Stimulated activated effector memory CD8-positive, alpha-beta T cell treated with anti-CD3 and anti-CD28 coated beads, Interleukin-12 subunit alpha, Interleukin-12 subunit beta, amount 100 ng/mL, for 72 hours (primary cell): ENCODE measurements around the gene GALT.

ENCODE experiments used
- ATAC-seq: fragments of 150-1000 bp; cut with Tn5 transposase; 2 replicates; pipeline ENCODE4 v1.10.0; 2021
- DNase-seq, 2 donors: peaks; one replicate each; pipeline ENCODE4 v3.0.0; 2021 to 2022; ENCODE audit warnings: low spot score in 2 of 2
- H3K27ac Mint-ChIP-seq: one replicate; pipeline ENCODE4 v1.8.0; 2022; ENCODE audit warnings: mild to moderate bottlenecking, mixed read lengths
- H3K36me3 Mint-ChIP-seq: one replicate; pipeline ENCODE4 v1.8.0; 2022; ENCODE audit warnings: mild to moderate bottlenecking, mixed read lengths
- H3K4me1 Mint-ChIP-seq: one replicate; pipeline ENCODE4 v1.8.0; 2022; ENCODE audit warnings: mixed read lengths
- H3K4me3 Mint-ChIP-seq: one replicate; pipeline ENCODE4 v1.8.0; 2022; ENCODE audit warnings: mild to moderate bottlenecking, mixed read lengths
- H3K9me3 Mint-ChIP-seq: one replicate; pipeline ENCODE4 v1.8.0; 2022; ENCODE audit warnings: mixed read lengths

GALT gene

GRCh38 chr9:34675048-34675714 is 28.7 kb downstream of the GALT start:
- DNase-seq (peak; percentile 26 to 75), ATAC-seq (peak; percentile 76)
- H3K27ac Mint-ChIP-seq, result peak overlapping the region; percentile 20
- H3K9me3 Mint-ChIP-seq, result no peaks in the 10 kb centered on the region
- H3K36me3 Mint-ChIP-seq, result no peaks in the 10 kb centered on the region
- H3K4me3 Mint-ChIP-seq, result no peak overlapping the region
- no peaks in the 10 kb centered on the region for H3K4me1 Mint-ChIP-seq

GRCh38 chr9:34675869-34676268 is 29.4 kb downstream of the GALT start:
- Mint-ChIP-seq H3K4me1 (no peaks in the 10 kb centered on the region), H3K36me3 (no peaks in the 10 kb centered on the region), H3K27ac (peak overlapping the region; percentile 20), H3K9me3 (no peaks in the 10 kb centered on the region), H3K4me3 (no peak overlapping the region)
- ATAC-seq (no peak), DNase-seq (no peak)

GRCh38 chr9:34684145-34684544 is 37.7 kb downstream of the GALT start:
- ATAC-seq, result peak; percentile 99
- DNase-seq, result no peak
- peaks cover 16% of the 10 kb centered on the region for H3K4me1 Mint-ChIP-seq
- no peak overlapping the region for H3K4me3 Mint-ChIP-seq
- no peaks in the 10 kb centered on the region for H3K9me3 Mint-ChIP-seq
- H3K27ac Mint-ChIP-seq, result peak overlapping the region; percentile 53
- H3K36me3 Mint-ChIP-seq, result no peaks in the 10 kb centered on the region

- H3K9me3 Mint-ChIP-seq, result no peaks in the 10 kb centered on the region
- DNase-seq (no peak), ATAC-seq (no peak)
- H3K36me3 Mint-ChIP-seq, result no peaks in the 10 kb centered on the region
- peak overlapping the region; percentile 53 for H3K27ac Mint-ChIP-seq
- peaks cover 16% of the 10 kb centered on the region for H3K4me1 Mint-ChIP-seq
- no peak overlapping the region for H3K4me3 Mint-ChIP-seq
Observed at GRCh38 chr9:34684816-34685215, 38.3 kb downstream of the GALT start.

- Mint-ChIP-seq H3K27ac (peak overlapping the region; percentile 53), H3K4me1 (peaks cover 16% of the 10 kb centered on the region), H3K4me3 (no peak overlapping the region), H3K36me3 (no peaks in the 10 kb centered on the region), H3K9me3 (no peaks in the 10 kb centered on the region)
- no peak for ATAC-seq
- DNase-seq, result no peak
Observed at GRCh38 chr9:34685591-34685990, 39.1 kb downstream of the GALT start.

GRCh38 chr9:34686231-34686630 is 39.8 kb downstream of the GALT start:
- H3K36me3 Mint-ChIP-seq, result no peaks in the 10 kb centered on the region
- no peak overlapping the region for H3K27ac Mint-ChIP-seq

GRCh38 chr9:34686732-34687131 is 40.3 kb downstream of the GALT start:
- Mint-ChIP-seq H3K4me1 (peaks cover 22% of the 10 kb centered on the region), H3K4me3 (no peak overlapping the region), H3K36me3 (no peaks in the 10 kb centered on the region), H3K27ac (no peak overlapping the region), H3K9me3 (no peaks in the 10 kb centered on the region)
- no peak for ATAC-seq
- DNase-seq, result no peak

More at GRCh38 chr9:34686231-34686630, 39.8 kb downstream of the GALT start:
- Mint-ChIP-seq H3K9me3 (no peaks in the 10 kb centered on the region), H3K4me3 (no peak overlapping the region), H3K4me1 (peaks cover 19% of the 10 kb centered on the region)
- DNase-seq (no peak), ATAC-seq (no peak)

- Mint-ChIP-seq H3K4me1 (peaks cover 22% of the 10 kb centered on the region), H3K27ac (no peak overlapping the region), H3K4me3 (no peak overlapping the region), H3K36me3 (no peaks in the 10 kb centered on the region), H3K9me3 (no peaks in the 10 kb centered on the region)
- DNase-seq (no peak), ATAC-seq (no peak)
Observed at GRCh38 chr9:34687276-34688030, 41.0 kb downstream of the GALT start.

- no peaks in the 10 kb centered on the region for H3K9me3 Mint-ChIP-seq
- peaks cover 22% of the 10 kb centered on the region for H3K4me1 Mint-ChIP-seq
- DNase-seq (no peak), ATAC-seq (no peak)
- H3K4me3 Mint-ChIP-seq, result no peak overlapping the region
- no peaks in the 10 kb centered on the region for H3K36me3 Mint-ChIP-seq
- no peak overlapping the region for H3K27ac Mint-ChIP-seq
Observed at GRCh38 chr9:34688329-34689115, 42.0 kb downstream of the GALT start.

GRCh38 chr9:34689116-34689470 is 42.6 kb downstream of the GALT start:
- H3K27ac Mint-ChIP-seq, result no peak overlapping the region
- no peaks in the 10 kb centered on the region for H3K9me3 Mint-ChIP-seq
- no peak overlapping the region for H3K4me3 Mint-ChIP-seq
- DNase-seq (no peak), ATAC-seq (no peak)
- no peaks in the 10 kb centered on the region for H3K36me3 Mint-ChIP-seq
- H3K4me1 Mint-ChIP-seq, result peaks cover 17% of the 10 kb centered on the region

GRCh38 chr9:34689512-34689911 is 43.0 kb downstream of the GALT start:
- no peak overlapping the region for H3K4me3 Mint-ChIP-seq
- ATAC-seq, result no peak
- H3K36me3 Mint-ChIP-seq, result no peaks in the 10 kb centered on the region
- no peaks in the 10 kb centered on the region for H3K9me3 Mint-ChIP-seq
- DNase-seq, result no peak
- H3K4me1 Mint-ChIP-seq, result peaks cover 13% of the 10 kb centered on the region
- no peak overlapping the region for H3K27ac Mint-ChIP-seq

- Mint-ChIP-seq H3K9me3 (no peaks in the 10 kb centered on the region), H3K4me3 (no peak within 1 kb of the TSS), H3K36me3 (no peaks in the 10 kb centered on the region), H3K27ac (no peak within 1 kb of the TSS), H3K4me1 (peaks cover 6% of the 10 kb centered on the region)
- no peak for ATAC-seq
- DNase-seq, result no peak
Observed at GRCh38 chr9:34690983-34691935, 44.8 kb downstream of the GALT start, which contains the start of gene CCL19. CCL19 (minus strand) TSS chr9:34691276; CDS start chr9:34691139, 137 bp downstream.

- H3K4me3 Mint-ChIP-seq, result no peak overlapping the region
- peaks cover 6% of the 10 kb centered on the region for H3K4me1 Mint-ChIP-seq
- H3K9me3 Mint-ChIP-seq, result no peaks in the 10 kb centered on the region
- H3K27ac Mint-ChIP-seq, result no peak overlapping the region
- ATAC-seq (no peak), DNase-seq (no peak)
- H3K36me3 Mint-ChIP-seq, result no peaks in the 10 kb centered on the region
Observed at GRCh38 chr9:34691936-34692315, 45.5 kb downstream of the GALT start.

GRCh38 chr9:34693560-34693959 is 47.1 kb downstream of the GALT start:
- no peaks in the 10 kb centered on the region for H3K36me3 Mint-ChIP-seq
- ATAC-seq (no peak), DNase-seq (no peak)
- H3K4me3 Mint-ChIP-seq, result no peak overlapping the region
- H3K9me3 Mint-ChIP-seq, result no peaks in the 10 kb centered on the region
- no peak overlapping the region for H3K27ac Mint-ChIP-seq
- peaks cover 6% of the 10 kb centered on the region for H3K4me1 Mint-ChIP-seq

GRCh38 chr9:34694811-34695210 is 48.3 kb downstream of the GALT start:
- ATAC-seq (no peak), DNase-seq (no peak)
- Mint-ChIP-seq H3K4me1 (peaks cover 6% of the 10 kb centered on the region), H3K27ac (no peak overlapping the region), H3K4me3 (no peak overlapping the region), H3K36me3 (no peaks in the 10 kb centered on the region), H3K9me3 (no peaks in the 10 kb centered on the region)
